Measurements from ENCODE around the gene PRKCI.

GRCh38 chr3:170201527-170201926, 20.7 kb upstream of the PRKCI start:
- TF ChIP-seq CTCF (IDR thresholded peaks at IDR 0.05; ENCODE audit: poor library complexity, severe bottlenecking) (no peak), POLR2AphosphoS5 (IDR thresholded peaks at IDR 0.05) (no peak), SMC3 (conservative IDR thresholded peaks at IDR 0.05; ENCODE audit: poor library complexity) (no peak), REST (IDR thresholded peaks at IDR 0.05; ENCODE audit: borderline replicate concordance) (no peak)

All from neural cell (in vitro differentiated cells).